A673 (cell line): Measurements from ENCODE around the gene MRPL12. TPM values are rescaled to one million over a fixed set of nuclear protein-coding genes. Genes with fewer than 3 reads are reported as not detected.

Experiments
- BruUV-seq: library from RNA; stranded (reverse); fragments of 400-500 nt; replicated peaks from 2 replicates; lab custom pipeline; 2021; lab: Mats Ljungman, UMichigan
- CTCF ChIA-PET: fragments of 300-600 bp; sonication (Branson Sonifier 250); formaldehyde crosslinking; loops from one replicate; lab custom pipeline; 2022; ENCODE audit warnings: antibody characterized with exemption; lab: Charles Lee
- POLR2A ChIA-PET: fragments of 300-600 bp; sonication (Branson Sonifier 250); formaldehyde crosslinking; loops from one replicate; lab custom pipeline; 2022; ENCODE audit warnings: antibody characterized with exemption; ENCODE audit not compliant: low non-redundant PET; lab: Charles Lee
- DNase-seq: peaks from one replicate; pipeline ENCODE4 v3.0.0-alpha.2; 2015; ENCODE audit warnings: low spot score
- H3K27ac ChIP-seq: fragments of 200-600 bp; sonication (generic); 2 replicates; pipeline ENCODE4 v1.5.1; 2016; ENCODE audit warnings: mixed run types, low read depth, mild to moderate bottlenecking, mixed read lengths, antibody characterized with exemption, low read length; ENCODE audit not compliant: poor library complexity, severe bottlenecking
- H3K27me3 ChIP-seq: fragments of 200-600 bp; sonication (generic); replicated peaks from 2 replicates; pipeline ENCODE4 v1.6.1; 2017; ENCODE audit warnings: mixed run types, low read depth, mild to moderate bottlenecking, mixed read lengths, antibody characterized with exemption, low read length; ENCODE audit not compliant: insufficient read depth, poor library complexity
- H3K36me3 ChIP-seq: fragments of 200-600 bp; sonication (generic); 2 replicates; pipeline ENCODE4 v1.6.1; 2016; ENCODE audit warnings: mixed run types, mild to moderate bottlenecking, mixed read lengths, antibody characterized with exemption, low read length; ENCODE audit not compliant: insufficient read depth, poor library complexity, severe bottlenecking
- H3K4me1 ChIP-seq: fragments of 200-600 bp; sonication (generic); 2 replicates; pipeline ENCODE4 v1.6.1; 2017; ENCODE audit warnings: mixed run types, mild to moderate bottlenecking, mixed read lengths, antibody characterized with exemption, low read length; ENCODE audit not compliant: insufficient read depth, poor library complexity, severe bottlenecking
- H3K4me3 ChIP-seq: fragments of 200-600 bp; sonication (generic); 2 replicates; pipeline ENCODE4 v1.5.1; 2016; ENCODE audit warnings: low read depth, mixed run types, mild to moderate bottlenecking, mixed read lengths, low read length; ENCODE audit not compliant: poor library complexity, severe bottlenecking
- H3K9me3 ChIP-seq: fragments of 200-600 bp; sonication (generic); 2 replicates; pipeline ENCODE4 v1.6.1; 2016; ENCODE audit warnings: mixed run types, low read depth, mild to moderate bottlenecking, mixed read lengths, antibody characterized with exemption, low read length; ENCODE audit not compliant: poor library complexity, severe bottlenecking
- CTCF ChIP-seq: fragments of 300-800, 200-600 bp; sonication (generic); conservative IDR thresholded peaks from 2 replicates; pipeline ENCODE4 v1.5.1; 2017; ENCODE audit warnings: low read depth, mild to moderate bottlenecking, antibody characterized with exemption, low read length, moderate library complexity, mixed read lengths
- EZH2 ChIP-seq: fragments of 200-600 bp; sonication (generic); IDR thresholded peaks from 2 replicates; pipeline ENCODE4 v1.6.1; 2017; ENCODE audit warnings: borderline replicate concordance, low read depth, mild to moderate bottlenecking, mixed read lengths, antibody characterized with exemption, low read length; ENCODE audit not compliant: poor library complexity, severe bottlenecking
- intact Hi-C: fragments of 100-400 bp; cut with micrococcal nuclease; formaldehyde crosslinking; loops from one replicate; pipeline ENCODE4 v1.10.0; 2022; ENCODE audit not compliant: unreplicated experiment
- total RNA-seq: library from RNA; stranded (reverse); gene quantifications from 2 replicates; pipeline ENCODE4 v1.2.3, GENCODE V29; 2021

The MRPL12 gene
- total RNA-seq, 1 experiment from 2014 or later, result 186 TPM

GRCh38 chr17:81672504-81672903 is 30.7 kb upstream of the MRPL12 start:
- BruUV-seq, result no TSS peak
- H3K27ac ChIP-seq, result no peak overlapping the region
- intact Hi-C loops, result no loop called here
- POLR2A ChIA-PET, result no interaction called here
- CTCF ChIA-PET, result no interaction called here
- H3K4me1 ChIP-seq, result peaks cover 9% of the 10 kb centered on the region
- no peak overlapping the region for H3K4me3 ChIP-seq
- DNase-seq, result no peak
- no peaks in the 10 kb centered on the region for H3K9me3 ChIP-seq
- H3K27me3 ChIP-seq, result no peaks in the 10 kb centered on the region
- TF ChIP-seq EZH2 (no peak), CTCF (no peak)
- H3K36me3 ChIP-seq, result peaks cover 70% of the 10 kb centered on the region

DNA sequence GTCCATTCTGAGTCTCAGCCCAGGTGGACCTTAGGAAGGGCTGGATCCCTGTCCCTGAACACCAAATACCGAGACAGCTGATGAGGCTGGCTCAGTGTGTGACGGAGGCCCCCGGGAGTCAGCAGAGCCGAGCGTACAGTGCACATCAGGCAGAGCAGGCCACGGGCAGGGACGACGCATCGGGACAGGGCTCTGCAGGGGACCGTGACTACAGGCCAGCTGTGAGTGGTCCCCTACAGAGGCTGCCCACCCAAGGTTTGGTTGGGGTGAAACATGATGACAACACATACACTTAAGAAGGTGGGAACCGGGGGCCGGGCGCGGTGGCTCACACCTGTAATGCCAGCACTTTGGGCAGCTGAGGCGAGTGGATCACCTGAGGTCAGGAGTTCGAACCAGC is 30.2 kb upstream of the MRPL12 start:
- peaks cover 69% of the 10 kb centered on the region for H3K36me3 ChIP-seq
- ChIA-PET CTCF (no interaction called here), POLR2A (no interaction called here)
- no peak for DNase-seq
- no peak overlapping the region for H3K27ac ChIP-seq
- H3K27me3 ChIP-seq, result no peaks in the 10 kb centered on the region
- intact Hi-C loops, result no loop called here
- TF ChIP-seq CTCF, result no peak
- TF ChIP-seq EZH2, result no peak
- peaks cover 4% of the 10 kb centered on the region for H3K4me1 ChIP-seq
- H3K4me3 ChIP-seq, result no peak overlapping the region
- BruUV-seq, result no TSS peak
- H3K9me3 ChIP-seq, result no peaks in the 10 kb centered on the region

DNA sequence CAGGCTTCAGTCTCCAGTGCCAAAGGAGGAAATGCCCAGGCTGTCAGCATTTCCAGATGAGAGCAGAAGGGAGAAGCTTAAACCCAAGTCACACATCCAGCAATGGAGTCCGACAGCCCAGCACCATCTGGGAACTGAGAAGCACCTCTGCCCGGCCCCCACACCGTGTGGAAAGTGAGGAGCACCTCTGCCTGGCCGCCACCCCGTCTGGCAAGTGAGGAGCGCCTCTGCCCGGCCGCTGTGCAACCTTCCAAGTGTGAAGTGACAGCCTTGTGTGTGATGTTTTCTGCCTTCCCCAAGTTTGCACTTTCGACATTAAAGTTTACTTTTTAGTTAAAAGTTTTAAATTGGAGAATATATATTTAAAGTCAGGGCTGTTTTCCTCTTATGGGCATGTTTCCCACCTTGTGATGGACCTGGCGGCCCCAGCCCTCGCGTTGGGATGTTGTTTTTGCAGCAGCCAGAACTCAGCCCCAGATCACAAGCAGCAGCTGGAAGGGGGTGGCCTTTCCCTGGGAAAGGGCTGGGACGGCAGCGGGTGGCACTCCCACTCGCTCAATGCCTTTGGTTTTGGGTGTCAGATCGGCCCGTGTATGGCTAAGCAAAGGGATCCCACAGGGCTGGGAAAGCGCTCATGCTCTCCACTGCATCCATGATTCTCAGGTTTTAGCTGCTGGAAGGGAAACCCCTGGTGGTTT is 29.5 kb upstream of the MRPL12 start:
- Histone ChIP-seq H3K4me3 (no peak overlapping the region), H3K36me3 (peaks cover 61% of the 10 kb centered on the region), H3K27ac (no peak overlapping the region), H3K27me3 (no peaks in the 10 kb centered on the region), H3K4me1 (no peaks in the 10 kb centered on the region), H3K9me3 (no peaks in the 10 kb centered on the region)
- ChIA-PET POLR2A (no interaction called here), CTCF (no interaction called here)
- no TSS peak for BruUV-seq
- intact Hi-C loops, result no loop called here
- DNase-seq, result no peak
- TF ChIP-seq EZH2, result no peak
- TF ChIP-seq CTCF, result no peak
